GM12892 (cell line): ENCODE measurements around the gene ANKS1B.
A peak's percentile ranks its signal among the peaks of the same experiment; 100 is the strongest.

ENCODE experiments used
- DNase-seq: peaks from one replicate; pipeline ENCODE4 v3.0.0; 2011; ENCODE audit not compliant: insufficient read length
- FAIRE-seq: peaks from 2 replicates; lab custom pipeline; 2011; peaks lifted over from hg19 to GRCh38; lab: Jason Lieb, UNC
- POLR2A ChIP-seq: IDR thresholded peaks from 2 replicates; pipeline ENCODE4 v1.6.1; 2011; ENCODE audit warnings: low read depth, low read length, control low read depth
- POLR2AphosphoS5 ChIP-seq: IDR thresholded peaks from 2 replicates; pipeline ENCODE4 v1.6.1; 2011; ENCODE audit warnings: low read depth, low read length, control low read depth
- TAF1 ChIP-seq: IDR thresholded peaks from 2 replicates; pipeline ENCODE4 v1.6.1; 2011; ENCODE audit warnings: low read depth, mild to moderate bottlenecking, control low read depth, low read length, borderline replicate concordance

Gene ANKS1B

DNA sequence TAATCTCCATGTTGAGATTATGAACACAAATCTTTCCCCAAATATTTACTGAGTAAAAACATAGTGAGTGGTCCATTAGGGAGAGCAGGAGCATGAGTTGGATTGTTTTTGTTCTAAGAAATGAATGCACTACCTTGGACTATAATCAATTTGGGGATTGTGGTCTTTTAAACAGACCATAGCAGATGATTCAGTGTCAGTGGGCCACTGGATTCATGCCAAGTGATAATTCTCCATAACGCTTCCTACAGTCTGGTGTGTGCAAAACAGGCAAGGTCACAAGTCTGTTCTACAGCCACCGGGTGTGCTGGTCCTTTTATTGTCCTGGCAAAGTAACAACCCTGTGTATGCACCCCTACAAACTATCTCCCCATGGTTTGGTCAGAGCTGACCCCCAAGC, 1073.3 kb downstream of the ANKS1B start:
- no peak for DNase-seq
- no peak for TF ChIP-seq POLR2A
- no peak for TF ChIP-seq POLR2AphosphoS5
- no peak for TF ChIP-seq TAF1
- no peak for FAIRE-seq

DNA sequence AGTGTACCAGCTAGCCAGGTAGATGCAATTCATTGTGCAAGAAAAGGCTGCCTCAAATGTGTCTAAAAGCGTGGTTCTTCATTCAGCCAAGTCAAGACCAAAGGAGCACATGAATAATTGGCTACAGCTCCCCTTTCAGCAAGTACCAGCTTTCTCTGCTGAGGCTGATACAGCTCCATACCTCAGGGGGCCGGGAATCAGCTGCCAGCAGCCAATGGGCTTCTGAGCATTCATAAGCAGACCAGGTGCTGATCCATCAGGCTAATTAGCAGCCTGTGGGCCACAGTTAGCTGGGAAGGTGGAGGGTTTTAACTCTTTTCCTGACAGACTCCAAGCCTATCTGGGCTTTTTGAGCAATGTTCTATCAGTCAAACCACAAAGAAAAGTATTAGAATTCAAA, 1075.0 kb downstream of the ANKS1B start:
- no peak for DNase-seq
- TF ChIP-seq TAF1 (no peak), POLR2AphosphoS5 (no peak), POLR2A (no peak)
- no peak for FAIRE-seq

DNA sequence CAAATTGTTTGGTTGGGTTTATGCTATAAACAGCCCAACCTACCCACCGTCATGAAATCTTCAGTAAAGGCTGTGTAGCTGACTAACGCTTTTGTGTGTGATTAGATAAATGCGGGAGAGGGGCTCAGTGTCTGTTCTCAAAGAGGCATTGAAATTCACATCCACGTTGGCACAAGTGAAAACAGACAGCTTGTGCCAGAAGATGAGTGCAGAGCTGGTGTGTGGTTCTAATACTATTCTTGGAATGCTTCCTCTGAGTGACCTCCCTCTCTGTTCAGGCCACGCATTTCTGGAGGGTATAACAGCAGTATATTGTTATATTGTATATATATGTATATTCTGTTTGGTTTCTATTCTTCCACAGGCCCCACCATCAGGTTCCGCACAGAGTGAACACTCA, 1075.9 kb downstream of the ANKS1B start:
- FAIRE-seq (no peak), DNase-seq (no peak)
- TF ChIP-seq POLR2A = no peak
- no peak for TF ChIP-seq POLR2AphosphoS5
- no peak for TF ChIP-seq TAF1

DNA sequence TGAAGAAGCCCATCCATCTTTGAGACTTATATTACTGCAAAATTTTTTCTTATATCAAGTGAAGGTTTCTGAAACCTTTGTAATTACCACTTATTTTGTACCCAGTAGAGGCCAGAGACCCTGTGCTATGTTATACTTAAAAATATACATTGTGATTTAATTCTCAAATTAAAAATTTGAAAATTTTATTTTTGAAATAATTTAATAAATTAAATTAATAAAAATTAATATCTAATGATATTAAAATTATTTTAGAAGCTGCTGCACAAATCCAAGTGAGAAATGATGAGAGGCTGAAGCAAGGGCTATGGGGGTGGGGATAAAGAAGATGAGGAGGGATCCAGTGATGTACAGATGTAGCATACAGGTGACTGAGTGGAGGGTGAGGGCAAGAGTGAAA, 1080.9 kb downstream of the ANKS1B start:
- no peak for DNase-seq
- FAIRE-seq = no peak
- TF ChIP-seq POLR2AphosphoS5 (no peak), TAF1 (no peak), POLR2A (no peak)

DNA sequence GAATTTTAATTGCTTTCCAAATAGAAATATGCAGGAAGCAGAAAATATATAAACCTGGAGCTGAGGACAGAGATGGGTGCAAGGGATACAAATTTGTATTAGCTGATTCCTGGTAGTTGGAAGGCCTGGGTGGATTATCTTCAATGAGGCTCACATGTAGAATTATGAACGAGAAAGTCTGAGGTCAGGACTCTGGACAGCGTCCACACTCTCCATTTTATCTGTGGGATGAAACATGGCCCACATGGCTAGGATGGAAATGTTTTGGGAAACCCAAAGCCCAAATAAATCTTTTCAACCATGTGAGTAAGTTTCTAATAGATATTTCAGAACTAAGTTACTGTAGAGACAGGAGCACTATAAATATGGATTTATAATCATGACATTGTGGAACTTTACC, 1083.5 kb downstream of the ANKS1B start:
- FAIRE-seq (no peak), DNase-seq (no peak)
- no peak for TF ChIP-seq TAF1
- no peak for TF ChIP-seq POLR2AphosphoS5
- no peak for TF ChIP-seq POLR2A

DNA sequence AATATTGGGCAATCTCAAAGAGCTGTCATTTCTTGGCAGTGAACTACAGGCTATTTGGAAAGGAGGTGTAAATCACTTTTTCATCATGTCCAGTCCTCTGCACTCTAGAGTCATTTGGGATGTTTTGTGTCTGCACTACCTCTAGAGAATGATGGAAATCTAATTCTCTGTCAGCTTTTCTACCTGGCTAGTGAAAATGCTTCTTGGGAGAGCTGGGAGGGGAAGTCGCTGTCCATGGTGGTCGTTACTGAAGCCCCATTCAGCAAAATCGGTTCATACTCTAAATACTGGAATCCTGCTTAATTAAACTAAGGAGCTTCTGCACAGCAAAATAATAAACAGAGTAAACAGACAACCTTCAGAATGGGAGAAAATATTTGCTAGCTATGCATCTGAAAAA, 1087.8 kb downstream of the ANKS1B start:
- DNase-seq (no peak), FAIRE-seq (no peak)
- TF ChIP-seq POLR2A = no peak
- no peak for TF ChIP-seq POLR2AphosphoS5
- TF ChIP-seq TAF1 = no peak

DNA sequence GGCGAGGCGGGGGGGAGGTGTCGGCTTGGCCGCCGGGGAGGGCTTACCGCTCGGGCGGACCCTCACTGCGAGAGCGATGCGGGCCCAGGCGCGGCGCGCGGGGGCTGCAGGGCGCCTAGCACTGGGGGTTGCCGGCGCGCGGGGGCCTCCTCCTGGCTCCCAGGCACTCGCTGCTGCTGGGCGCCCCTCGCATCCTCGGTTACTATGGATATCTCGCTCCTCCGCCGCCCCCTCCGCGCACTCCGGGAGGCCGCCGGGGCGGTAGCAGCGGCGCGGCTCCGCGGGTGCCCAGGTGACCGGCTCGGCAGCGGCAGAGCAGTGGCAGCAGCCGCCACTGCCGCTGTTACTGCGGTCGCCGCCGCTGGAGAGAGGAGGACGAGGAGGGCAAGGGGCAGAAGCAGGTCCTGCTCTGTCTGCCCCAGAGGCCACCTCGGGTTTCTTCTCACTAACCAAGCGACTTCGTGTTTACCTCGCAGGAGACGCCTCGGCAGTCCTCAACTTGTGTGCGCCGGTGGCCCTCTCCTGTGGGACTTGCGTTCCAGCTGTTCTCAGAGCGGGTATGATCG, 1089.6 kb downstream of the ANKS1B start:
- no peak for TF ChIP-seq TAF1
- no peak for TF ChIP-seq POLR2A
- DNase-seq (no peak), FAIRE-seq (no peak)

DNA sequence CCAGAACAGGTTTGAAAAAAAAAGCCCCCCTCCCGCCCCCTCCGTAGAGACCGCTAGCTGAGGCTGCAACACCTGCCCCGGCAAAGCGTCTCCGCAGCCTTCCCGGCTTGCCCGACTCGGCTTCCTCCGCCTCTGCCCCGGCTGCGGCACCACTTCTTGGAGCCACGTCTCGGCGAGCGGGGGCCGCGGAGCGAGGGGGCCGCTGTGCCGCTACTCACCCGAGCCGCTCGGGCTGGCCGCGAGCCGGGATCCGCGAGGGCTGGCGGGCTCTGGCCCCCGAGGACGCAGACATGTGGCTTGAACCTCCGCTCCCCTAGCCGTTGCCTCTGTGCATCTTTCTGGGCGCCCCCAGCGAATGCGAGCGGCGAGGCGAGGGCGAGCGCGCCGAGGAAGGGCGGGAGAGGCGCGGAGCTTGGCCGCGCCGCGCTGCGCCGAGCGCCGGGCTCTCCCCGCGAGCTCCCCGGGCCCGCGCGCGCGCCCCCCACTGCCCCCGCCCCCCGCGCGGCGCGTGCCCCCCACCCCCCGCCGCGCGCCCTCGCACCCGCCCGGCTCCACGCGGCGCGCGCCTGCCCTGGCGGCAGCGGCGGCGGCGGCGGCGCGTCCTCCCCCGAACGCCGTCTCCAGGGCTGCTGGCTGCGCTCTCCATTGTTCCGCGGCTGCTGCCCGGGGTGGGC, 1090.2 kb downstream of the ANKS1B start:
- no peak for FAIRE-seq
- peak; percentile 12 for DNase-seq
- TF ChIP-seq POLR2AphosphoS5 (no peak), POLR2A (no peak), TAF1 (no peak)

DNA sequence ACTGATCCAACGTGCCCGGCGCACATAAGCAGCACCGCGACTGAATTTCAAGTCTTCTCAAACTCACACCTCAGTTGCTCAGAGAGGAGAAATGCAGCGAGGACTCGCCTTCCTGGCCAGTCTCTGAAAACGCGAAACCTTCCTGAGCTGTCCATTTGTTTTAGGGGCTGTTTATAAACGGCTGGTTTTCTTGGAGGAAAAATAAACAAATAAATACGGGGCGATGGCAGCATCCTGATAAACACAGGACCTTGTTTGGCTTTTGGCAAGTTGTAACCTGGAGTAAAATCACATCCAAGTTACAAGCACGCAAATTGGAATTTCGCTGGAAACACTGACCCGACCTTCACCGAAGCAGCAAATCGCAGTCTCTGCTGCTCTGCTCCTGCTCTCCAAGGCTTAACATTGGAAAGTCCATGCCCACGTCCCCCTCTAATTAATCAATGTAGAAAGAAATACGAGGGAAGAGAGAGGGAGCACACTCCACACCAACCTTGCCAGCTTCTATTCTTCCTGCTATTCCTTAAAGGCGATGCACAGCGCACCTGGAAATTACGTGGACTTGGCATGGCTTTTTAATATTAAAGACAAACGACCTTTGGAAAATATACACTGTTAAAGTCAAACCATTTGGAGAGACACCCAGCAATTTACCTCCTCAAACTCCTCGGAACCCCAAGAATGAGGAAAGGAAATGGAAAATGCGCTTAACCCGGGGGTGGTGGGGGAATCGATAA, 1090.9 kb downstream of the ANKS1B start:
- DNase-seq = no peak
- no peak for FAIRE-seq
- TF ChIP-seq POLR2AphosphoS5 (no peak), POLR2A (no peak), TAF1 (no peak)

DNA sequence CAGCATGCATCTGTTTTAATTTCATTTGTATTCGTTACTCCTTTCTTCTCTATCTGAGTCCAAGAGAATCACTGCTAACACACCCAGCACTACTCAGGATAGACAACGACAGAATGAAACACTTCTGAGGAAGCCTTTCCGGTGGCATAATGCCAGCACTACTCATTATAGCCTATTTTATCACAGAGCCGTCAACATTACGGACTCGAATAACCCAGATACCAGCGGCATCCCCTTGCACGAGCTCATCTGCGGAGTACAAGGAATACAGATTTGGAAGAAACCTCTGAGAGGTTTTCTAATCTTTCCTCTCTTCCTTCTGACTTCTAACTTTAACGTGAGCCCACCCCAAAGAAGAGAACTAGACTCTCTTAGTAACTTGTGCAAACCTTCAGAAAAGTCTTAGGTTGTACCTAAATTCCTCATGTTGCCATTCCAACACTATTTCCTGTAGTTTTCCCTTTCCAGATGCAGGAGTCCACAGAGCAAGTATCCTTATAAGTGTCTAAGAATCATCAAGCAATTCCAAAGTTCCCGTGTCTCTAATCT, 1091.5 kb downstream of the ANKS1B start:
- FAIRE-seq (no peak), DNase-seq (no peak)
- no peak for TF ChIP-seq TAF1
- no peak for TF ChIP-seq POLR2A
- TF ChIP-seq POLR2AphosphoS5 = no peak

DNA sequence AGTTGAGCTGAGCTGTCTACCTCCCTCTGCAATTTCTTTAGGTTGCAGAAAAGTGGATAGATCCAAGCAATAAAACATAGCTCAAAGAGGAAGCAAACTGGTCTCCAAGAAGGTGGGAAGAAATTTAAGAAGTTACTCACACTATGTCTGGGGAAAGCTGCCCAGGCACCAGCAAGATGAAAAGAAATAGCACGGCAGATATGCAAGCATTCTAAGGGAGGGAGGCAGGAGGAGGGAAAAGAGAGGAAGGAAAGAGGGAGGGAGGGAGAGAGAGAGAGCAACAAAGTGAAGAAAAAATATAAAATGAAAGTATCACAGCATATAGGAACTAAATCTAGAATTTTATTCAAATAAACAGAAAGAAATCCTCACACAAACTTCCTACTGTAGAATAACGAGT, 1099.0 kb downstream of the ANKS1B start:
- DNase-seq (no peak), FAIRE-seq (no peak)
- TF ChIP-seq POLR2AphosphoS5 (no peak), TAF1 (no peak), POLR2A (no peak)

DNA sequence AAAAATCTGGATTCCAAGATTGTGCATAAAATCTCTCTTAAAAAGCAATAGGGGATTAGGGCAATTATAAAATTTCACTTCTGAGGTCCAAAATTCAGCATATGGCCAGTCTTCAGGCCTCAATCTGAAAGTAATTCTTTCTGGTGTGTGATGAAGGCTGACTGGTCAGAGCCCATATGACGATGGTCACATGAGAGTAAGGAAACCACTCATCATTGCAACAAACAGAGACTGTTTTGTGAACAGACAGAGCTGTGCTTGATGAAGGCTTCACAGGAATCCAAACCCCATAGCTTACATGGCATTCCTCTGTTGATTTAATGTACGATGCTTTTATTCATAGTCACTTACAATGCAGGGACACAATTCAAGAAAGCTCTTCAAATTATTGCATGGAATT, 1101.5 kb downstream of the ANKS1B start:
- FAIRE-seq (no peak), DNase-seq (no peak)
- TF ChIP-seq TAF1 = no peak
- TF ChIP-seq POLR2AphosphoS5 = no peak
- TF ChIP-seq POLR2A = no peak
